HCT116 (cell line): ENCODE data around the gene KIR3DL1. TPM values are rescaled to one million over a fixed set of nuclear protein-coding genes. Genes with fewer than 3 reads are reported as not detected.

Source experiments
- ATAC-seq: fragments of 200-7000 bp; cut with Tn5 transposase; 2 replicates; pipeline ENCODE4 v1.9.1; 2020; ENCODE audit warnings: mild to moderate bottlenecking, moderate library complexity
- BruUV-seq: library from RNA; stranded (reverse); fragments of 400-500 nt; replicated peaks from 2 replicates; lab custom pipeline; 2021; lab: Mats Ljungman, UMichigan
- CTCF ChIA-PET: fragments of 300-600 bp; sonication (Branson Sonifier 250); formaldehyde crosslinking; loops from one replicate; lab custom pipeline; 2021; ENCODE audit warnings: antibody characterized with exemption; lab: Charles Lee
- POLR2A ChIA-PET: fragments of 300-600, 350-600 bp; sonication (Branson Sonifier 250); formaldehyde crosslinking; loops from one replicate; lab custom pipeline; 2021; ENCODE audit warnings: antibody characterized with exemption; lab: Charles Lee
- RAD21 ChIA-PET, 2 experiments: fragments of 300-600 bp; sonication (Branson Sonifier 250); formaldehyde crosslinking; loops; one replicate each; lab custom pipeline; 2023; ENCODE audit warnings: low total read pairs in 2 of 2; ENCODE audit not compliant: uncharacterized antibody in 2 of 2, unreplicated experiment in 2 of 2, low non-redundant PET in 1 of 2; lab: Charles Lee
- DNase-seq: peaks from one replicate; pipeline ENCODE4 v3.0.0-alpha.2; 2010; ENCODE audit warnings: low read depth, low spot score
- H2AFZ ChIP-seq: fragments of 200-600 bp; shearing (Covaris generic), sonication (generic); 2 replicates; pipeline ENCODE4 v1.6.1; 2017; ENCODE audit warnings: low read depth, mixed run types, mixed read lengths, antibody characterized with exemption, low read length; ENCODE audit not compliant: poor library complexity, severe bottlenecking
- H3K27ac ChIP-seq: 2 replicates; pipeline ENCODE4 v1.5.1; 2012; ENCODE audit warnings: low read depth, low read length
- H3K27me3 ChIP-seq: fragments of 200-600 bp; sonication (generic); 2 replicates; pipeline ENCODE4 v1.6.1; 2016; ENCODE audit warnings: mixed run types, low read length, mixed read lengths; ENCODE audit not compliant: insufficient read depth
- H3K36me3 ChIP-seq, 2 experiments: fragments of 200-500 bp in 1 of 2; fragments of 200-600 bp in 1 of 2; sonication (Bioruptor generic) in 1 of 2; sonication (generic) in 1 of 2; 2 replicates each; pipeline versions ENCODE4 v1.5.1 to v1.6.1; 2014 to 2016; ENCODE audit warnings: low read length in 2 of 2, inconsistent platforms in 1 of 2, mixed read lengths in 1 of 2, mixed run types in 1 of 2; ENCODE audit not compliant: insufficient read depth in 2 of 2, control insufficient read depth in 1 of 2
- H3K4me1 ChIP-seq, 2 experiments: fragments of 200-600 bp in 1 of 2; sonication (generic) in 1 of 2; 2 replicates each; pipeline versions ENCODE4 v1.5.1 to v1.6.1; 2012 to 2017; ENCODE audit warnings: low read length in 2 of 2, inconsistent platforms in 1 of 2, mild to moderate bottlenecking in 1 of 2, mixed read lengths in 1 of 2, mixed run types in 1 of 2, moderate library complexity in 1 of 2; ENCODE audit not compliant: insufficient read depth in 2 of 2, control insufficient read depth in 1 of 2
- H3K4me2 ChIP-seq: fragments of 200-600 bp; sonication (generic); 2 replicates; pipeline ENCODE4 v1.6.1; 2017; ENCODE audit warnings: mixed run types, low read length, mixed read lengths
- H3K4me3 ChIP-seq, 2 experiments: fragments of 200-600 bp in 1 of 2; sonication (generic) in 1 of 2; replicated peaks in 1 of 2; 2 replicates each; pipeline ENCODE4 v1.5.1; 2011 to 2016; ENCODE audit warnings: low read length in 2 of 2, control low read depth in 1 of 2, low read depth in 1 of 2, mild to moderate bottlenecking in 1 of 2, mixed read lengths in 1 of 2, mixed run types in 1 of 2
- H3K79me2 ChIP-seq: fragments of 200-600 bp; sonication (generic); 2 replicates; pipeline ENCODE4 v1.6.1; 2017; ENCODE audit warnings: mild to moderate bottlenecking, mixed run types, low read length, moderate library complexity, mixed read lengths; ENCODE audit not compliant: insufficient read depth
- H3K9ac ChIP-seq: fragments of 200-600 bp; sonication (generic); 2 replicates; pipeline ENCODE4 v1.6.1; 2016; ENCODE audit warnings: low read length, mixed read lengths
- H3K9me2 ChIP-seq: fragments of 200-600 bp; sonication (generic), shearing (Covaris generic); 2 replicates; pipeline ENCODE4 v1.6.1; 2017; ENCODE audit warnings: mixed run types, mild to moderate bottlenecking, moderate library complexity; ENCODE audit not compliant: insufficient read depth
- H3K9me3 ChIP-seq, 2 experiments: fragments of 200-500 bp in 1 of 2; fragments of 200-600 bp in 1 of 2; sonication (Bioruptor generic) in 1 of 2; sonication (generic) in 1 of 2; 2 replicates each; pipeline ENCODE4 v1.6.1; 2014 to 2017; ENCODE audit warnings: low read length in 2 of 2, mixed read lengths in 2 of 2, inconsistent platforms in 1 of 2, low read depth in 1 of 2, mild to moderate bottlenecking in 1 of 2, mixed run types in 1 of 2, moderate library complexity in 1 of 2; ENCODE audit not compliant: control insufficient read depth in 1 of 2, insufficient read depth in 1 of 2
- H4K20me1 ChIP-seq: fragments of 200-600 bp; sonication (generic), shearing (Covaris generic); 2 replicates; pipeline ENCODE4 v1.6.1; 2017; ENCODE audit warnings: mixed run types, mild to moderate bottlenecking, moderate library complexity; ENCODE audit not compliant: insufficient read depth
- ATF3 ChIP-seq: IDR thresholded peaks from 2 replicates; pipeline ENCODE4 v1.6.1; 2012
- CBX3 ChIP-seq: IDR thresholded peaks from 2 replicates; pipeline ENCODE4 v1.6.1; 2012; ENCODE audit warnings: low read depth
- CEBPB ChIP-seq: IDR thresholded peaks from 2 replicates; pipeline ENCODE4 v1.6.1; 2012; ENCODE audit warnings: low read depth
- EGR1 ChIP-seq: IDR thresholded peaks from 2 replicates; pipeline ENCODE4 v1.6.1; 2012; ENCODE audit warnings: low read depth
- EZH2 ChIP-seq: fragments of 200-600 bp; sonication (generic); IDR thresholded peaks from 2 replicates; pipeline ENCODE4 v1.6.1; 2017; ENCODE audit warnings: antibody characterized with exemption, mixed run types
- JUND ChIP-seq: IDR thresholded peaks from 2 replicates; pipeline ENCODE4 v1.6.1; 2012
- POLR2A ChIP-seq: IDR thresholded peaks from 2 replicates; pipeline ENCODE4 v1.7.0; 2011; ENCODE audit warnings: borderline replicate concordance; ENCODE audit not compliant: insufficient read depth, insufficient read length; ENCODE audit errors: extremely low read depth
- POLR2AphosphoS5 ChIP-seq: IDR thresholded peaks from 2 replicates; pipeline ENCODE4 v1.6.1; 2011; ENCODE audit warnings: mild to moderate bottlenecking, low read depth, low read length, moderate library complexity
- ZFX ChIP-seq: fragments of 450-650 bp; IDR thresholded peaks from 2 replicates; pipeline ENCODE4 v1.6.1; 2017
- intact Hi-C: fragments of 100-400 bp; cut with micrococcal nuclease; formaldehyde crosslinking; loops from 2 replicates; pipeline ENCODE4 v1.10.0; 2022
- total RNA-seq: library from RNA; stranded (reverse); gene quantifications from one replicate; pipeline ENCODE4 v1.2.1, GENCODE V29; 2021; ENCODE audit not compliant: unreplicated experiment
- TF ChIP-seq, protein P1 (sequence below), 3 experiments: fragments of 200-600 bp in 1 of 3; sonication (generic) in 1 of 3; IDR thresholded peaks in 2 of 3; conservative IDR thresholded peaks in 1 of 3; 2 replicates each; pipeline ENCODE4 v1.5.1; 2012 to 2017; ENCODE audit warnings: low read depth in 2 of 3, low read length in 2 of 3, antibody characterized with exemption in 1 of 3, borderline replicate concordance in 1 of 3, control low read depth in 1 of 3, mild to moderate bottlenecking in 1 of 3, mixed read lengths in 1 of 3, mixed run types in 1 of 3, moderate library complexity in 1 of 3; ENCODE audit not compliant: insufficient read depth in 1 of 3

KIR3DL1 gene
- total RNA-seq, 1 experiment from 2014 or later: not detected

DNA sequence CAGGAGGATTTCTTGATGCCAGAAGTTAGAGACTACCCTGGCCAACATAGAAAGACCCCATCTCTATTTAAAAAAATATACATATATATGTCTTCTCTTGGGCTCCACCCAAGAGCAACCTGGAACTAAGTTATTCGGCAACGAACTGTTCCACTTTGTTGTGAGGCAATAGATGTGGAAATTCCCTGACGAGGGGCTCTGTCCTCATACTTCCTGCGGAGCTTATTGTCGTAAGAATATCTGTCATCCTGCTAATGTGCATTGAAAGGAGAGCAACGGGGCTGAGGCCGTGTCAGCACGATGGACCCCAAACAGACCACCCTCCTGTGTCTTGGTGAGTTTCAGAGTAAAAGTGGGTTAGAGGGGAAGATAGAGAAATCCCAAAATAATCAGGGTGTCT, 57.7 kb downstream of the KIR3DL1 start, which contains the start of gene FCAR:
Gene FCAR (plus strand): TSS at position 246 of the 400 bp plus-strand sequence. CDS start 55 bp downstream, at position 301.
- Histone ChIP-seq H3K79me2 (no peaks in the 10 kb centered on the region), H3K9me2 (no peaks in the 10 kb centered on the region), H4K20me1 (no peaks in the 10 kb centered on the region), H3K27me3 (peaks cover 14% of the 10 kb centered on the region; the same call in 1 of the 2 replicates), H3K4me1 (no peaks in the 10 kb centered on the region), H3K9ac (no peak within 1 kb of the TSS), H3K4me2 (no peak within 1 kb of the TSS), H3K36me3 (no peaks in the 10 kb centered on the region), H3K9me3 (no peaks in the 10 kb centered on the region), H3K27ac (no peak within 1 kb of the TSS), H3K4me3 (no peak within 1 kb of the TSS), H2AFZ (no peak within 1 kb of the TSS)
- intact Hi-C loops: no loop called here
- ATAC-seq (no peak), DNase-seq (no peak)
- CTCF ChIA-PET: no interaction called here
- TF ChIP-seq ATF3 (no peak), EZH2 (no peak), JUND (no peak), ZFX (no peak), POLR2AphosphoS5 (no peak), POLR2A (no peak), CEBPB (no peak)
- POLR2A ChIA-PET: no interaction called here
- RAD21 ChIA-PET: no interaction called here
- BruUV-seq: no TSS peak

DNA sequence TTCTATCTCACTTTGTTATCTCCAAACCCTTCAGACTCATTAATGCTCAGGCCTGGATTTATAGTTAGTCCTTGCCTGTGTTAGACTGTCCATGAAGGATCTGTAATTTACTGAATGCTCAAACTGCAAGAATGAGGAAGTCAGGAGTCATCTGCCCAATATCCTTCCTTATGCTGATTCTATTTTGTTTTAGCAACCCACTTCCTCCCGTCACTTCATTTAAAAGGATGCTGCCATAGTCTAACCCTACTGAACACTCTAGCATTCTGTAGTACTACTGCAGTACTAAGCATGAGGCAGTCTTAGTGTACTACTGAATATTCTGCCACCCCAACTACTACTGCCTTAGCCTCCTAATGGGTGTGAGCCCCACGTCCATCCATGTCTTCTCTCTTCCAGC, 59.2 kb downstream of the KIR3DL1 start:
- Histone ChIP-seq H3K9me3 (no peaks in the 10 kb centered on the region), H3K9ac (no peak overlapping the region), H3K79me2 (no peaks in the 10 kb centered on the region), H3K36me3 (no peaks in the 10 kb centered on the region), H3K9me2 (no peaks in the 10 kb centered on the region), H3K27ac (no peak overlapping the region), H4K20me1 (no peaks in the 10 kb centered on the region), H3K27me3 (peaks cover 14% of the 10 kb centered on the region; the same call in 1 of the 2 replicates), H2AFZ (no peak overlapping the region), H3K4me1 (no peaks in the 10 kb centered on the region), H3K4me2 (no peak overlapping the region), H3K4me3 (no peak overlapping the region)
- BruUV-seq: no TSS peak
- ATAC-seq (no peak), DNase-seq (no peak)
- RAD21 ChIA-PET: no interaction called here
- TF ChIP-seq ATF3 (no peak), CBX3 (no peak), CEBPB (no peak), EGR1 (no peak)
- TF ChIP-seq, protein P1, sequence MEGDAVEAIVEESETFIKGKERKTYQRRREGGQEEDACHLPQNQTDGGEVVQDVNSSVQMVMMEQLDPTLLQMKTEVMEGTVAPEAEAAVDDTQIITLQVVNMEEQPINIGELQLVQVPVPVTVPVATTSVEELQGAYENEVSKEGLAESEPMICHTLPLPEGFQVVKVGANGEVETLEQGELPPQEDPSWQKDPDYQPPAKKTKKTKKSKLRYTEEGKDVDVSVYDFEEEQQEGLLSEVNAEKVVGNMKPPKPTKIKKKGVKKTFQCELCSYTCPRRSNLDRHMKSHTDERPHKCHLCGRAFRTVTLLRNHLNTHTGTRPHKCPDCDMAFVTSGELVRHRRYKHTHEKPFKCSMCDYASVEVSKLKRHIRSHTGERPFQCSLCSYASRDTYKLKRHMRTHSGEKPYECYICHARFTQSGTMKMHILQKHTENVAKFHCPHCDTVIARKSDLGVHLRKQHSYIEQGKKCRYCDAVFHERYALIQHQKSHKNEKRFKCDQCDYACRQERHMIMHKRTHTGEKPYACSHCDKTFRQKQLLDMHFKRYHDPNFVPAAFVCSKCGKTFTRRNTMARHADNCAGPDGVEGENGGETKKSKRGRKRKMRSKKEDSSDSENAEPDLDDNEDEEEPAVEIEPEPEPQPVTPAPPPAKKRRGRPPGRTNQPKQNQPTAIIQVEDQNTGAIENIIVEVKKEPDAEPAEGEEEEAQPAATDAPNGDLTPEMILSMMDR (IDR thresholded peaks at IDR 0.05 in 2 of 3, conservative IDR thresholded peaks at IDR 0.05 in 1 of 3; ENCODE audit: borderline replicate concordance in 1 of 3, insufficient read depth in 1 of 3, low read depth in 2 of 3, low read length in 2 of 3): no peak
- POLR2A ChIA-PET: no interaction called here
- intact Hi-C loops: no loop called here
- CTCF ChIA-PET: no interaction called here
